Measurements from ENCODE around the gene PCCA.

PCCA gene

DNA sequence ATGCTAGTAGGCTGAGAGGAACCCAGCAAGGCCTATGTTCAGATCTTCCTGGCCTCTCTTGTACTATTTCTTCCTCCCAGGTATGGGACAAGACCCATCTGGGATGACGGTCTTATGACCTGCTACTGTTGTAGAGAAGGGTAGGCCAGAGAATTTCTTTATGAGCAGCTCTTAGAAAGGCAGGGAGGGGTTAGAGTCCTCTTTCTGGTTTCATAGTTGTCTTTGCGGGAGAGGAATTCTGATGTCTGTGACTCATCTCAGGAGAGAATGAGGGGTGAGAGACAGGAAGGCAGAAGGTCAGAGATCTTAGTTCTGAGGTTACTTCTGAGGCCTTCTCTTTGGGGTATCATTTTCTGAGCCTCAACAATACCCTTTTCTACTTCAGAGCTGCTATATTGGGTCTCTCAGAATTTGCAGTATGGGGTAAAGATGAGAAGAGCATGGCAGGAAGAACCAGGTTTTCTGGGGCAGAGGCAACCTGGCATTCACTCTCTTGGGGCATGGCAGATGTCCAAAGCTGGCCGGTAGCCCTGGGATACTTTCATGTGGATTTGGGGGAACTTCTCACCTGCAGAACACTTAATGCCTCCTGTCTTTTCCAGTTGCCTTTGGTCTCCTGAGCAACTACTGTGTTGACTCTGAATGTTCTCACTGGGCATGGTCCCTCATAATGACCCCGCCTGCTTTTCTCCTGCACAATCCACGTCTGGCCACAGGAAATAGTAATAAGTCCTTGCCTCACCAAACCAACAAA is 345.3 kb downstream of the PCCA start:
- DNase-seq, result no peak

DNA sequence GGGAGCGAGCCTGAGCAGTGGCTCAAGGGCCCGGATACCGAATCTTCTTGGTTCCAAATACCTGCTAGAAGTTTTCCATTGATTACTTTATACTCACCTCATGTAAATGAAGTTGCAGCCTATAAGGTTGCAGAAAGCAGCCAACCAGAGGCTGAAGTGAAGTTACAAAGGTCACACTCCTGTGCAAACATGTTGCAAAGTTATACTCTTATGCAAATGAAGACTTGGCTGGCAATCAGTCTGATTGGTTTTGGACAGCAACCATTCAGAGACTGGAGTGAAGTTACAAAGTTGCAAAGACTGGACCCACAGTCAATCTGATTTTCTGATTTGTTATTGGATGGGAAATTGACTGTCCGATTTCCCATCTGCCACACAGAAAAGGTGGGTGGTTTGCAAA is 347.2 kb downstream of the PCCA start:
- DNase-seq, result no peak

DNA sequence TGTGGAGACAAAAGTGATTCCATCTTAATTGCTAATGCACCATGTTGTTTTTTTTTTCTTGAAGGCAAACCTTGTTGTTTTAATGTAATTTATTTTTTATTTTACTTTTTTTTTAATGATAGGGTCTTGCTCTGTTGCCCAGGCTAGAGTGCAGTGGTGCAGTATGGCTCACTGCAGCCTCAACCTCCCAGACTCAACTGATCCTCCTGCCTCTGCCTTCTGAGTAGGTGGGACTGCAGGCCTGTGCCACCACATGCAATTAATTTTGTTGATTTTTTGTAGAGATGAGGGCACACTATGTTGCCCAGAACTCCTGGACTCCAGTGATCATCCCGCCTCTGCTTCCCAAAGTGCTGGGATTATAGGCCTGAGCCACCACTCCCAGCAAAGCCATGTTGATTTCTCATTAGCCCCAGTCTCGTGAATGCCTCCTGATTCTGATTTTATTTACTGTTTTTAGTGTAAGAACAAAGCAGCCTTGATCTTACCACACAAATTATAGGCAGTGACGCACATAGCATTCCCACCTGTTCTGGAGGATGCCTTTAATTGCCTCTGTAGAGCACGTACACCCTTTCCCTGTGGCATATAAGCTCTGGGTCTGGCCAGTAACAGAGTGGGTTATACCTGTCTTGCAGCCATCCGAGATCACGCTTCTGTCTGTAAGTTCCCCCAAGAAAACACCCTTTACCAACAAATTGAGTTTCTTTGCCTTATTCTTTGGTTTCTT is 349.3 kb downstream of the PCCA start:
- DNase-seq, result no peak

DNA sequence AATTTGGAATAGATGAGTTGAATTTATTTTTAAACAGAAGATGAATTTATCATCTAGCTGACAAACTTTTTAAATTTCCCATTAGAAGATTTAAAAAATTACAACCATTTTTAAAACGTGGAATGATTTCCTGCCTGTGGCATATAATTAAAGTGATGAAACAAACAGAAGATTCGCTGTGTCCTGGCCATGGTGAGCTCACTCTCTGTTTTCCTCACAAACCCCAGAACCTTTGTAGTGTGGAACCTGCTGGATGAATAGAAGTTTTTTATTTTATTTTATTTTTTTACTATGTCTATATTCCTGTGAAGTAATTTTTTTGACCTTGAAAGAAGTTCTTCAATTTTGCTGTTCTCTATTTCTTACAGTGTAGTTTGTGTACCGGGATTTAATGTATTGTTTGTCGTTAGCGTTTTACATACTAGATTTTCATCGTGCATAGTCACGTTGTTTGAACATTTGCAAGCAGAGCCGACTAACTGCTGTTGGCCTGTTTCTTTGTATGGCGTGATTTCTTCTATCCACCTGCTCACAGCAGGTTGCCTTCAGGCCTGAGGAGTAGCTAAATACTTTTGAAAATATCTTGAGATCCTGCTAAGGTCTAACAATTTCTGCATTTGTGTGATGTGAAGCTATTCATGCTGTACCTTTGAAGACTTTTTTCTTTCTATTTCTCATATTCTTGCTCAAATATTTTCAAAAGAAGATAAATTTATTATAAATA is 350.5 kb downstream of the PCCA start:
- no peak for DNase-seq

DNA sequence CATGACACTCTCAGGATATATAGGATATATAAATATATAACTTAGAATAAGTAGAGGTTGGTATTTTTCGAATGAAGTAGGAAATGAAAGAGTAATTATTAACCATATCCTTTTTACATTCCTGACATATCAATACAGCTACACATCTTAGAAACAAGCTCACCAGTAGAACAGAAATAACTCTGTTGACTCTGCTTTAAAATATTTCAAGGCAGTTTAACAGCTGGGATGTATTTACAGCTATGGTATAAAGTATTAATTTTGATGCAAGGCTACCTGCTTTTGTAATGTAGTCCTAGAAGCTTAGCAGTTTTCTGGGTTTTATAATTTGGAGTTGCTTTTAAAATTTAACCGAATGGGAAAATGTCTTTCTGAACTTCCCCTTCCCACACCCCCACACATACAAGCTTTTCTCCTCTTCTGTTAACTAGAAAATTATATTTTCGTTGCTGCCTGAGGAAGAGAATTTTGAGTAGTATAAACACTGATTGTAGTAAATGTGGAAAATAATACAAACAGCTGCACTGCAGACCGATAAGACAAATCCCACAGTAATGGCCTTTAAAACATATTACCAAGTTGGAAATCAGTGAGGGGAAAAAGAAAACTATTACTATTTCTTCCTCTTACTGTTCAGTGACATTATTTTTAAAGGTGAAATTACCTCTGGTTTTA is 352.0 kb downstream of the PCCA start:
- DNase-seq, result no peak

DNA sequence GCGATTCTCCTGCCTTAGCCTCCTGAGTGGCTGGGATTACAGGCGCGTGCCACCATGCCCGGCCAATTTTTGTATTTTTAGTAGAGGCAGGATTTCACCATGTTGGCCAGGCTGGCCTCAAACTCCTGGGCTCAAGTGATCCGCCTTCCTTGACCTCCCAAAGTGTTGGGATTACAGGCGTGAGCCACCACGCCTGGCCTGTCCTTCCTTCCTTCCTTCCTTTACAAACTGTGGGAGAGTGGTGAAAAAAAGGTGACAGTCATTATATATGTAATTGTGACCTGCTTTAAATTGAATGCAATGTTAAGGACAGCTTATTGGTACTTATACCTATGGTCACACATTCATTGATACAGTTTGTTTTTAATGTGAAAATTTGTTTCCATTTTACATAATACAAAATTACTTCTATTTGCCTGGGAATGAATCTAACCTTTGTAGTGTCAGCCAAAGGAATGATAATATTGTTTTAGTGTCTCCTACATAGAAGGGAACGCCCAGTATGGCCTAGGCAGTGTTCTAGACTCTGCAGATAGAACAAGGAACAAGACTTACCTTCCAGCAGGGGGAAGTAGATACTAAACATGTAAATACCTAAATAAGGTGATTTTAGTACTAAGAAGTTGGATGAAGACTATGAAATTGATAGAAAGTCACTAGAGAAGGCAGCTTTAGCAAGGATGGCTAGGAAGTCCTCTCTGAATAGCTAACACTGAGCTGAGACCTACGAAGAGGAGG is 353.4 kb downstream of the PCCA start:
- no peak for DNase-seq

DNA sequence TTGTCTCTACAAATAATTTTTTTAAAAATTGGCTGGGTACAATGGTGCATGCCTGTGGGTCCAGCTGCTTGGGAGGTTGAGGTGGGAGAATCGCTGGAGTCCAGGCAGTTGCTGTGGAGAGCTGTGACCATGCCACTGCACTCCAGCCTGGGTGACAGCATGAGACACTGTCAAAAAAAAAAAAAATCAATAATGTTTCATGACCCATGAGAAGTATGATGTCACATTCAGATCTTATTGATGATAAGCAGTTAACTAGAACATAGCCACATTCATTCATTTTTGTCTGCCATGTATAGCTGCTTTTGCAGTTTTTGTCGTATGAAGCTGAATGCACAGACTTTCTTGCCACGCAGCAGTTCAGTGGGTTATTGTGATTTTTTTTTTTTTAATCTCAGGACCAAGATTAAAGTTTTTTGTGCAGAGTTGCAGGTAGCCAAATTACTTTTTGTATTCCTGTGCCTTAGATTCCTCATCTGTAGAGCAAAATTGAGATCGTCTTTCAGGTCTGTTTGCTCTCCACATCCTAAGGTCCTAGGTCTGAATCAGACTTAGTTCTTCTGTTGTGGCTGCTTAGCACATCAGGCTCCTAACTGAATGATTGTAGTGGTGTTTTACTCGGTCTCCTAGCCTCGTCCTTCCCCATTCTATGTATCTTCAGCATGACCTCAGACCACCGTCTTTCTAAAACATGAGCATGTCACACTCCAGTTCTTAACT is 354.5 kb downstream of the PCCA start:
- no peak for DNase-seq

DNA sequence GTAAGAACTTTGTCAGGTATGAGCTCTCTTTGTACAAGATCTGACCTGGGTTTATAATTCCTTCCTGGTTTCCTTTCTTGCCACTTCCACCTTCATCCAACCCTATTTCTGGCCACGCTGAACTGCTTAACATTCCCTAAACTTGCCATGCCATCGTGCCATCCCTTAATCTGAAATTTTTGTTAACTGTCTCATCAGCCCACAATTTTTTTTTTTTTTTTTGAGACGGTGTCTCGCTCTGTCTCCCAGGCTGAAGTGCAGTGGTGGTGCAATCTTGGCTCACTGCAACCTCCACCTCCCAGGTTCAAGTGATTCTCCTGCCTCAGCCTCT is 355.1 kb downstream of the PCCA start:
- DNase-seq, result no peak

DNA sequence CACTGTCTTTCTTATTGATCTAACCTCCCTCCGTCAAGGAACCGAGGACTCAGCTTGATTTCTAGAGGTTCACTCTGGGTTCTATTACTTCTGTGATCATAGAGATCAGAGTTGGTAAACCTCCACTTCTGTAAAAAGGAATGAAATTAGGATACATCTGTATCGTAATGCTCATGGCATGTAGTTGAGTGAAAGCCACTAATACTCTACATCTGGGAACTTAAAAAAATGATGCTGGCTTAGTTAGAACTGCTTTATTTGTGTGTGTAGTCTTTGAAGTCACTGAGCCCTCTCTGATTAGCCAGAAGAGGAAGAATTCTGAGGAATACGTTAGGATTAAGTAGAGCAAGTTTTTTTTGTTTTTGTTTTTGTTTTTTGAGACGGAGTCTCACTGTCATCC is 358.9 kb downstream of the PCCA start:
- DNase-seq, result no peak

DNA sequence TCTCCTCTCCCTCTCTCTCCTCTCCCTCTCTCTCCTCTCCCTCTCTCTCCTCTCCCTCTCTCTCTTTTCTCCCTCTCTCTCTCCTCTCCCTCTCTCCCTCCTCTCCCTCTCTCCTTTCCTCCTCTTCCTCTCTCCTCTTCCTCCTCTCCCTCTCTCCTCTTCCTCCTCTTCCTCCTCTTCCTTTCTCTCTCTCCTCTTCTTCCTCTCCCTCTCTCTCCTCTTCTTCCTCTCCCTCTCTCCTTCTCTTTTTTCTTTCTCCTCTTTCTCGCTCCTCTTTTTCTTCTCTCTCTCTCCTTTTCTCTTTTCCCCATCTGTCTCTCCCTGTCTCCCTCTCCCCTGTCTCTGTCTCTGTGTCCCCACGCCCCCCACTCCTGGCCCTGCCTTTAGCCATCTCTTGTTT is 363.0 kb downstream of the PCCA start:
- no peak for DNase-seq

DNA sequence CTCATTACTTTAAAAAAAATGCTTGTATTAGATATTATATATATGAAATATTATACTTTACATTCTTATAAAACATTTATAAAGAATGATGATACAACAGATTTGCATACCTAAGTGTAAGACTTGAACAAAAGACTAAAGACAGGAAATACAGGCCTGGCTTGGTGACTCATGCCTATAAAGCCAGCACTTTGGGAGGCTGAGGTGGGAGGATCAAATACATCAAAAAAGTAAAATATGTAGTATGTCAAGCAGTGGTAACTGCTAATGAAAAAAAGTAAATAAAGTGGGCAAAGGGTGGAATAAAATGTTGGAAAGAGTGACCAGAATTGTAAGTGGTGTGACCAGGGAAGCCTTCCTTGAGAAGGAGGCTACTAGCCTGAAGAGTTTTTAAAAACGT is 366.0 kb downstream of the PCCA start:
- no peak for DNase-seq

DNA sequence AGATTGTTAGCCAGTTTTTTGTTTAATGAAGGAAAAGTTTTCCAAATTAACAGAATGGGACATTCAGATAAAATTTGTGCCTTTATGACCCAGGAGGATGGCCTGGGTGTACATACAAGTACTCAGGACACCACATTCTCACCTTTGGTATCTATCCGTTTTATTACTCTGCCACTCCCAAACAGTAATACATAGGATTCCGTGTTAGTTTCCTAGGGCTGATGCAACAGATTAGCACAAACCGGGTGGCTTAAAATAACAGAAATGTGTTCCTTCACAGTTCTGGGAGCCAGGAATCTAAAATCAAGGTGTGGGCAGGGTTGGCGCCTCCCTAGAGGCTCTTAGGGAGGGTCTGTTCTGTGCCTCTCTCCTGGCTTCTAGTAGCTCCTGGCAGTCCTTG is 369.8 kb downstream of the PCCA start:
- DNase-seq, result no peak

DNA sequence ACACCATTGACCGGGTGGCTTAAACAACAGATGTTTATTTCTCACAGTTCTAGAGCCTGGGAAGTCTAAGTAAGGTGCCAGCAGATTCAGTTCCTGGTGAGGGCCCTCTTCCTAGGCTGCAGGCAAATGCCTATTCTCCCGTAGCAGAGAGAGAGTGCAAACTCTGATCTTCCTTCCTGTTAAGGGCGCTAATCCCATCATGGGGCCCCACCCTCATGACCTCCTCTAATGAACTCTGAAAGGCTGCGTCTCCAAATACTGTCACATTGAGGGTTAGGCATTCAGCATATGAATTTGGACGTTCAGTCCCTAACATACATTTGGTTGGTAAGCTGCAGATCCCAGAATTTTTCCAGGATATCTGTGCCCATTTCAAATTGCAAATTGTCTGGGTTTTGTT is 370.9 kb downstream of the PCCA start:
- no peak for DNase-seq

DNA sequence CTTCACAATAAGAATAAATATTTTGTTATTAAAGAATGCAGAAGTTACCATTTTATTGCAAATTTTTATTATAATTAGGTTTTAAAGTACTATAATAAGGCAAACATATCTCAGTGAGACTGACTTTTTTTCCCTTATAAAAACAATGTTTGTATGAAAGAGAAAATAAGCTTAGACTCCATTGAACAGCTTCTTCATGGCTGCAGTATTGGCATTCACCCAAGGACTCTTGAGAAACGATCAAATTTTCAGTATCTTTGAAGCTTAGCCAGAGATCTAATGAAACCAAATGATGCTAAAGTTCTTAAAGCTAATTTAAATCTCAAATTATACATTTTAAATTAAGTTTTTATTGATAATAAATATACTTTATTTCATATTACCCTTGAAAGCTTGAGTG is 371.4 kb downstream of the PCCA start:
- DNase-seq, result no peak

DNA sequence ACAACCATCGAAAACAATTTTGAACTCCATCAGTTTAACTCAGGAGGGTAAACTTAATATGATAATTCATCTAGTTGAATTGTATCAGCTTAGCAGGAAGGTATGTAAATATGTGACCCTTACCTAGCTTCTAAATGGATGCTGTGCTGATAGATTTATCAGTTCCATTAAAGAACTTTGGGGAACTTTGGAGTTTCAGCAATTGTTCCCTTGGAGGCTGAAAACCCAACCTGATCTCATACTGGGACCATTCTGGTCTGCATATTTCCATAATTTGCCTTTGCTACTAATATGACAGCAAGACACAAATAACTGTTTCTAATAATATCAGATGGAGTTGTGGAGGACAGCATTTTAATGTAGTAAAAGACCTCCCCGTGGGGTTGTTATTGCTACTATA is 371.9 kb downstream of the PCCA start:
- no peak for DNase-seq

DNA sequence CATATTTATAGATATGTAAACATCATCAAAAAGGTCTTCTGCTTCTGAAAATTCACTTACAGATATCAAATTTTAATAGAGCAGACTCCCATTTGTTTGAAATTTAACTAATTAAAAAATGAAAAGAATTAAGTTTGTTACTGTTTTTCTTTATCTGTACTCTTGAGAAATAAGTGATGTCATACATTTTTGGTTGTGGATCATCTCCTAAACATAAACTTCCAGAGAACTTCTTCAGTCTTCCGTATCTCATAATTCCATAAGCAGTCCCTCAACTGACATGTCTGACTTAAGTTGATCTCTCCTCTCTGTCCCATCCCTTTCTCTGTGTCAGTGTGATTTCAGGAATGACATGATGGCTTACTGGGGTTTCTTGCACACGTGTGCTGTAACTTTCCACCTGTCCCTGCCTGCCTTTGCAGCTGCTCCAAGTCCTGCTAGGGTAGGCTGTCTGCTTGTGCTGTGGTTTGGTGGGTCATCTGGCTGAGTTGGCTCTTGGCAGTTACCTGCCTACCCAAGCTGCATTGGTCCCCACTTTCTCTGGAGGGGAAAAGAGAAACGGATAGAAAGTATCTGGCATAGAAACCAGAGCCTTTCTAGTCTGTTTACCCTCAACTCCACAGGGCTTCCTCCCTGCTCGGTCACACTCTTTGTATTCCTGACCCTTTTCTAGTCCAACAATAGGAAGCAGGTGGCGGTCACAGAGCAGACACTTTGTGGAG is 372.6 kb downstream of the PCCA start:
- no peak for DNase-seq

DNA sequence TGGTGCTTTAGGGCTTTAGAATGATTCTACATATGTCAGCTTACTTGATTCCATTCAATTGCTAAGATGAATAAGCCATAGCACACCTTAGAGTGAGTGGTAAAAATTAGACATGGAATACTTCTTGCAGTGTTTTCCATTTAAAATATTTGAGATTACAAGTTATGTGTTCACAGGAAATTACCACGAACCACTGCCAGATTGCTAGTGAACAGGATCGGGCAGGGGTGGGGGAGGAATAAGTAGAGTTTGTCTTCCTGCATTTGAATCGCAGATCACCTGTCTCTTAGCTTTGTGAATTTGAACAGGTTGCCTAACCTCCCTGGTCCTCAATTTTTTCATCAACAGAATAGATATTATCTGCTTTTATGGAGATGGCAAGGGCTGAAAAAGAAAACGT is 375.1 kb downstream of the PCCA start:
- DNase-seq, result no peak

DNA sequence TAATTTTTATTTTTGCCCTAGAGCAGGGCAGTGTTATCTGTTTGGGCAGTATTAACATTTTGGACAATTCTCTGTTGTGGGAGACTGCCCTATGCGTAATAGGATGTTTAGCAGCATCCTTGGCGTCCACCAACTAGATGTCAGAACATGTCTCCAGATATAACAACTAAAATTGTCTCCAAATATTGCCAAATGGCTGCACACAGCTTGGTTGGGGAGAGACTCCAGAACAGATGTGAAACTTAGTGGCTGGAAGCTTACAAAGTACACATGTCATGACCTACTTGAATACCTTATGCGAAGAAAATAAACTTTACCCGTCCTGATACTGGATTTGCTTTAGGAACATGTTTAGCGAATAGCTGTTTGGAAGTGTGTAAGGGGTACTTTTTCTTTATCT is 376.7 kb downstream of the PCCA start:
- DNase-seq, result no peak

DNA sequence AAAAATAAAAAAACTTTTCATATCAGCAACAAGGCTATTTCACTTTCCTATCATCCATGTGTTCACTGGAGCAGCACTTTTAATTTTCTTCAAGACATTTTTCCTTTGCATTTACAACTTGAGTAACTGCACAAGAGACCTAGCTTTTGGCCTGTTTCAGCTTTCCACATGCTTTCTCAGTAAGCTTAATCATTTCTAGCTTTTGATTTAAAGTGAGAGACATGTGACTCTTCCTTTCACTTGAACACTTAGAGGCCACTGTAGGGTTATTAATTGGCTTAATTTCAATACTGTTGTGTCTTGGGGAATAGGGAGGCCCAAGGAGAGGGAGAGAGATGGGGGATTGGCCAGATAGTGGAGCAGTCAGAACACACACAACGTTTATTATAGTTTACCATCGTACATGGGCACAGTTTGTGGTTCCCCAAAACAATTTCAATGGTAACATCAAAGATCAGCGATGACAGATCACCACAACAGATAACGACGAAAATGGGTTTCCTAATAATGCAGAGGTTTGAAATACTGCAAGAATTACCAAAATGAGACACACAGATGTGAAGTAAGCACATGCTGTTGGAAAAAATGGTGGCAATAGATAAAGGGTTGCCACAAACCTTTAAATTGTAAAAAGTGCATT is 382.1 kb downstream of the PCCA start:
- no peak for DNase-seq

DNA sequence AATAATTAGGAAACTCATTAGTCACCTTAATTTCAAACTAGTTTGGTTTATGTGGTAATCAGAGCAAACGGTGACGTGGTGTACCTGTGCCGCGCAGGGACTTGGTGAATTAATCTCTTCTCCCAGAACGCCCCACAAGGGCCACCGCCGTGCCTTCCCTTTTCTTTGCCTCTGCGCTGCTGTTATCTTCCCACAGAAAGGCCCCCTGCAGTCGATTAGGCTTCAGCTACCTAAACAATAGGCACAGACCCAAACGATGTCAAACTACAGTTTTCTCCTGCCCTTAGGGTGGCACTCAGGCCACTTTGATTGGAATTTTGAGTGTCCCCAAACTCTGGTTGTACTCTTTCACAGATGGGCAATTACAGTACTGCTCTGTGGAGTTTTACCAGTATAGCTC is 384.2 kb downstream of the PCCA start:
- no peak for DNase-seq

DNA sequence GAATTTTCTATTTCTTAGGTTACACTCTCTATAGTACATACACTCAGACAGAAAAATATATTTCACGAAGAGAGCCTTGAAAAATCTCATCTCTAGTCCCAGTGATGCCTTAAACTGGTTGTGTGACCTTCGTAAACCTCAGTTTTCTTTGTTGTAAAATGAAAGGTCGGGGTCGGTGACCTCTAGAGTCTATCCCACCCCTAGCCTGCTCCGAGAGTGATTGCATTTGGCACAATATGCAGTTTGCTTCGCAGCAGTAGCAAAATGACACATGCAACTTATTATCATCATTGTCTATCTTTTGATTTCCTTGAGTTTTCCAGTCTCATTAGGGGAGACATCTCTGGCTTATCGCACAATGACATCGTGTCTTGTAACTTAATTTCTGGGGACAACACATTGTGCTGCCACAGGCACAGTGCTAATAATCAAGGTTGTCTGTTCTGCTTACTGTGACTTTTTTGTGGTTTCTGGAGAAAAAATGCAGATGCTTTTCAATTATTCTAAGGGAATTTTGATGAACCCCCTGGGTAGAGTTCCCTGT is 384.7 kb downstream of the PCCA start:
- no peak for DNase-seq

All from NCI-H1694 treated with DMSO at 0.1 percent for 48 hours (cell line).